ENCODE data around the gene PRAMEF7. TPM values are rescaled to one million over a fixed set of nuclear protein-coding genes. Genes with fewer than 3 reads are reported as not detected.
"Not testable (repeated sequence)": the region's sequence is repeated elsewhere in the genome, so short reads cannot be mapped to it uniquely, and the experiment has no call there.

PRAMEF7 gene
- not detected for total RNA-seq
- 0.23 TPM for polyA plus RNA-seq
- long read RNA-seq, donor 1, result 0 reads
- long read RNA-seq, donor 2, result 0 reads
- long read RNA-seq, donor 3, result 0 reads
- long read RNA-seq, donor 4, result 0 reads
- long read RNA-seq, donor 5, result 0 reads
- long read RNA-seq, donor 6, result 0 reads
- long read RNA-seq, donor 7, result 0 reads
- long read RNA-seq, donor 8, result 0 reads
- long read RNA-seq, donor 9, result 0 reads
- long read RNA-seq, donor 10, result 0 reads

DNA sequence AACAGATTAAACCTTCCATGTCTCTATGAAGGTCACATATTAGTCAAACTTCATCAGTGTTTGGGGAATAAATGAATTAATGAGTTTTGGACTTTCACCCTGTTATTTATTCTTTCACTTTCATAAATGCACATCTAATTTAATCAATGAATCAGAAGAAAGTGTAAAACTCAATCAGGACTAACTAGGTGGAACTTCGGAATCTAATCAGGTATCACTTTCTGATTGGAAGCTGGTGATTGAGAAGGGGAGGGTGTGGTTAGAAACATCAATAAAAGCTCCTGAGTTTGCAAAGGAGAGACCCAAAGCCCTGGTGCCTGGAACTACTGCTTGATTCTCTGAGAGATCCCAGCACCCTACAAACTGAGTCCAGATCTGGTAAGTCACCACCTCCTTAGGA lies at the start of gene PRAMEF7:
TSS of gene PRAMEF7 (plus strand) at position 301 of the 400 bp plus-strand sequence. CDS start 1,083 bp downstream, outside the sequence.
- not testable (repeated sequence) for H3K4me3 ChIP-seq (ENCODE audit: low read length in 2 of 2); H3K4me1 ChIP-seq (ENCODE audit: control insufficient read depth in 2 of 2, insufficient read depth in 2 of 2, low read length in 2 of 2); H3K36me3 ChIP-seq (ENCODE audit: control insufficient read depth in 2 of 2, insufficient read depth in 2 of 2, low read length in 1 of 2); H3K27ac ChIP-seq (ENCODE audit: low read depth in 1 of 2, low read length in 1 of 2); H3K27me3 ChIP-seq (ENCODE audit: control insufficient read depth in 2 of 2, insufficient read depth in 1 of 2, low read length in 1 of 2); DNase-seq (ENCODE audit: low read depth in 6 of 9, low spot score in 9 of 9); H3K9me3 ChIP-seq (ENCODE audit: control insufficient read depth in 2 of 2, insufficient read depth in 1 of 2, low read length in 1 of 2)
- WGBS, result no CpG with 5 or more reads among the region's 1 CpG

GRCh38 chr1:12878453-12878852 lies 38.0 kb upstream of the PRAMEF7 start:
- H3K27me3 ChIP-seq (ENCODE audit: control insufficient read depth in 2 of 2, insufficient read depth in 1 of 2, low read length in 1 of 2); DNase-seq (ENCODE audit: low read depth in 6 of 9, low spot score in 9 of 9); H3K36me3 ChIP-seq (ENCODE audit: control insufficient read depth in 2 of 2, insufficient read depth in 2 of 2, low read length in 1 of 2); H3K4me1 ChIP-seq (ENCODE audit: control insufficient read depth in 2 of 2, insufficient read depth in 2 of 2, low read length in 2 of 2); H3K4me3 ChIP-seq (ENCODE audit: low read length in 2 of 2); H3K27ac ChIP-seq (ENCODE audit: low read depth in 1 of 2, low read length in 1 of 2); H3K9me3 ChIP-seq (ENCODE audit: control insufficient read depth in 2 of 2, insufficient read depth in 1 of 2, low read length in 1 of 2): not testable (repeated sequence)
- WGBS, result 83% methylated on average over 3 of the region's 4 CpGs

GRCh38 chr1:12886101-12886500 lies 30.3 kb upstream of the PRAMEF7 start, which contains the start of gene PRAMEF4:
PRAMEF4 (minus strand) TSS chr1:12886201; CDS start chr1:12883394, 2,807 bp downstream.
- H3K27me3 ChIP-seq (ENCODE audit: control insufficient read depth in 2 of 2, insufficient read depth in 1 of 2, low read length in 1 of 2); H3K27ac ChIP-seq (ENCODE audit: low read depth in 1 of 2, low read length in 1 of 2); H3K4me1 ChIP-seq (ENCODE audit: control insufficient read depth in 2 of 2, insufficient read depth in 2 of 2, low read length in 2 of 2); H3K4me3 ChIP-seq (ENCODE audit: low read length in 2 of 2); H3K9me3 ChIP-seq (ENCODE audit: control insufficient read depth in 2 of 2, insufficient read depth in 1 of 2, low read length in 1 of 2); DNase-seq (ENCODE audit: low read depth in 6 of 9, low spot score in 9 of 9); H3K36me3 ChIP-seq (ENCODE audit: control insufficient read depth in 2 of 2, insufficient read depth in 2 of 2, low read length in 1 of 2): not testable (repeated sequence)
- 40% methylated on average over 3 of the region's 3 CpGs for WGBS

GRCh38 chr1:12898170-12898569 lies 18.2 kb upstream of the PRAMEF7 start, which contains the start of gene PRAMEF10:
PRAMEF10 (minus strand) TSS chr1:12898270; CDS start chr1:12895847, 2,423 bp downstream.
- H3K4me3 ChIP-seq (ENCODE audit: low read length in 2 of 2); H3K27ac ChIP-seq (ENCODE audit: low read depth in 1 of 2, low read length in 1 of 2); H3K36me3 ChIP-seq (ENCODE audit: control insufficient read depth in 2 of 2, insufficient read depth in 2 of 2, low read length in 1 of 2); DNase-seq (ENCODE audit: low read depth in 6 of 9, low spot score in 9 of 9); H3K4me1 ChIP-seq (ENCODE audit: control insufficient read depth in 2 of 2, insufficient read depth in 2 of 2, low read length in 2 of 2); H3K27me3 ChIP-seq (ENCODE audit: control insufficient read depth in 2 of 2, insufficient read depth in 1 of 2, low read length in 1 of 2); H3K9me3 ChIP-seq (ENCODE audit: control insufficient read depth in 2 of 2, insufficient read depth in 1 of 2, low read length in 1 of 2): not testable (repeated sequence)
- WGBS, result no CpG with 5 or more reads among the region's 1 CpG

- H3K4me3 ChIP-seq (ENCODE audit: low read length in 2 of 2); H3K27me3 ChIP-seq (ENCODE audit: control insufficient read depth in 2 of 2, insufficient read depth in 1 of 2, low read length in 1 of 2); DNase-seq (ENCODE audit: low read depth in 6 of 9, low spot score in 9 of 9); H3K9me3 ChIP-seq (ENCODE audit: control insufficient read depth in 2 of 2, insufficient read depth in 1 of 2, low read length in 1 of 2); H3K27ac ChIP-seq (ENCODE audit: low read depth in 1 of 2, low read length in 1 of 2); H3K36me3 ChIP-seq (ENCODE audit: control insufficient read depth in 2 of 2, insufficient read depth in 2 of 2, low read length in 1 of 2); H3K4me1 ChIP-seq (ENCODE audit: control insufficient read depth in 2 of 2, insufficient read depth in 2 of 2, low read length in 2 of 2): not testable (repeated sequence)
Observed at GRCh38 chr1:12899186-12899585, 17.2 kb upstream of the PRAMEF7 start.

- WGBS, result 89% methylated on average over 4 of the region's 5 CpGs
- H3K27me3 ChIP-seq (ENCODE audit: control insufficient read depth in 2 of 2, insufficient read depth in 1 of 2, low read length in 1 of 2); H3K4me1 ChIP-seq (ENCODE audit: control insufficient read depth in 2 of 2, insufficient read depth in 2 of 2, low read length in 2 of 2); H3K9me3 ChIP-seq (ENCODE audit: control insufficient read depth in 2 of 2, insufficient read depth in 1 of 2, low read length in 1 of 2); H3K27ac ChIP-seq (ENCODE audit: low read depth in 1 of 2, low read length in 1 of 2); H3K4me3 ChIP-seq (ENCODE audit: low read length in 2 of 2); H3K36me3 ChIP-seq (ENCODE audit: control insufficient read depth in 2 of 2, insufficient read depth in 2 of 2, low read length in 1 of 2); DNase-seq (ENCODE audit: low read depth in 6 of 9, low spot score in 9 of 9): not testable (repeated sequence)
Observed at GRCh38 chr1:12903793-12904572, 12.4 kb upstream of the PRAMEF7 start.

GRCh38 chr1:12921749-12922148 lies 5.3 kb downstream of the PRAMEF7 start:
- H3K9me3 ChIP-seq (ENCODE audit: control insufficient read depth in 2 of 2, insufficient read depth in 1 of 2, low read length in 1 of 2); H3K27me3 ChIP-seq (ENCODE audit: control insufficient read depth in 2 of 2, insufficient read depth in 1 of 2, low read length in 1 of 2); H3K4me3 ChIP-seq (ENCODE audit: low read length in 2 of 2); DNase-seq (ENCODE audit: low read depth in 6 of 9, low spot score in 9 of 9); H3K36me3 ChIP-seq (ENCODE audit: control insufficient read depth in 2 of 2, insufficient read depth in 2 of 2, low read length in 1 of 2); H3K4me1 ChIP-seq (ENCODE audit: control insufficient read depth in 2 of 2, insufficient read depth in 2 of 2, low read length in 2 of 2); H3K27ac ChIP-seq (ENCODE audit: low read depth in 1 of 2, low read length in 1 of 2): not testable (repeated sequence)
- WGBS, result 76% methylated on average over 2 of the region's 2 CpGs

- DNase-seq (ENCODE audit: low read depth in 6 of 9, low spot score in 9 of 9); H3K4me1 ChIP-seq (ENCODE audit: control insufficient read depth in 2 of 2, insufficient read depth in 2 of 2, low read length in 2 of 2); H3K27me3 ChIP-seq (ENCODE audit: control insufficient read depth in 2 of 2, insufficient read depth in 1 of 2, low read length in 1 of 2); H3K27ac ChIP-seq (ENCODE audit: low read depth in 1 of 2, low read length in 1 of 2); H3K9me3 ChIP-seq (ENCODE audit: control insufficient read depth in 2 of 2, insufficient read depth in 1 of 2, low read length in 1 of 2); H3K36me3 ChIP-seq (ENCODE audit: control insufficient read depth in 2 of 2, insufficient read depth in 2 of 2, low read length in 1 of 2); H3K4me3 ChIP-seq (ENCODE audit: low read length in 2 of 2): not testable (repeated sequence)
- WGBS, result 42% methylated on average over 3 of the region's 5 CpGs
Observed at GRCh38 chr1:12924368-12924767, 8.0 kb downstream of the PRAMEF7 start.

DNA sequence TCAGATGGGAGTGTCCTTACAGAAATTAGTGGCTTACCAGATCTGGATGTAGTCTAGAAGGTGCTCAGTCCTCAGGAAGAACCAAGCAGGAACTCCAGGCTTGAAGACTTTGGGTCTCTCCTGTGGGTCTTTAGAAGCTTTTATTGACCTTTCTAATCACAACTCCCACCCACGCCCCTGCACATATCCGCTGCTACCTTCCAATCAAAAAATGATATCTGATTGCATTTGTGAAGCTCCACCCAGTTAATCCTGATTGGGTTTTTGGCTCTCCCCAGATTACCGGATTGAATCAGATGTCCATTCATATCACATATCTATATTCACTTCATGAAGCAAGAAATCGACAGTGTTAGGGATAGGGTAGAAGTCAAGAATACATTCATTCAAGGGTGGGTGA lies 31.1 kb downstream of the PRAMEF7 start, which contains the start of gene PRAMEF6:
TSS of gene PRAMEF6 (minus strand) at position 101 of the 400 bp plus-strand sequence. CDS start 5,062 bp downstream, outside the sequence.
- WGBS, result 82% methylated on average over 2 of the region's 4 CpGs
- H3K4me3 ChIP-seq (ENCODE audit: low read length in 2 of 2); H3K27me3 ChIP-seq (ENCODE audit: control insufficient read depth in 2 of 2, insufficient read depth in 1 of 2, low read length in 1 of 2); H3K4me1 ChIP-seq (ENCODE audit: control insufficient read depth in 2 of 2, insufficient read depth in 2 of 2, low read length in 2 of 2); DNase-seq (ENCODE audit: low read depth in 6 of 9, low spot score in 9 of 9); H3K27ac ChIP-seq (ENCODE audit: low read depth in 1 of 2, low read length in 1 of 2); H3K36me3 ChIP-seq (ENCODE audit: control insufficient read depth in 2 of 2, insufficient read depth in 2 of 2, low read length in 1 of 2); H3K9me3 ChIP-seq (ENCODE audit: control insufficient read depth in 2 of 2, insufficient read depth in 1 of 2, low read length in 1 of 2): not testable (repeated sequence)

Data from thymus (tissue), 14 donors.